Neural progenitor cell (in vitro differentiated cells): ENCODE results near the gene RELL1.

Experiments used
- CTCF ChIP-seq: fragments of 200-600 bp; sonication (generic); IDR thresholded peaks from 2 replicates; pipeline ENCODE4 v1.5.1; 2017; ENCODE audit warnings: antibody characterized with exemption, mild to moderate bottlenecking
- EZH2 ChIP-seq: fragments of 200-600 bp; sonication (generic); IDR thresholded peaks from 2 replicates; pipeline ENCODE4 v1.6.1; 2017; ENCODE audit warnings: antibody characterized with exemption, mild to moderate bottlenecking, moderate library complexity
- EZH2phosphoT487 ChIP-seq: fragments of 200-600 bp; sonication (generic); IDR thresholded peaks from 2 replicates; pipeline ENCODE4 v1.6.1; 2017; ENCODE audit warnings: antibody characterized with exemption

GRCh38 chr4:37594099-37594498 lies 92.1 kb downstream of the RELL1 start:
- TF ChIP-seq CTCF (no peak), EZH2phosphoT487 (no peak), EZH2 (no peak)
